ENCODE measurements around the gene GDPD2.

- TF ChIP-seq USF2 (IDR thresholded peaks at IDR 0.05; ENCODE audit: low read depth, low read length), result no peak
- TF ChIP-seq USF2 (CRISPR knock-in tag; IDR thresholded peaks at IDR 0.05; ENCODE audit: borderline replicate concordance), result no peak
- TF ChIP-seq POLR2AphosphoS5 (IDR thresholded peaks at IDR 0.05; ENCODE audit: low read depth, low read length), result no peak
- no peak for TF ChIP-seq SAFB2 (CRISPR knock-in tag; IDR thresholded peaks at IDR 0.05; ENCODE audit: borderline replicate concordance, low read depth)
- TF ChIP-seq ZNF768 (CRISPR knock-in tag; IDR thresholded peaks at IDR 0.05), result no peak
- TF ChIP-seq TP53 (CRISPR knock-in tag; conservative IDR thresholded peaks at IDR 0.05), result no peak
These were observed 11.3 kb downstream of the GDPD2 start for GRCh38 chrX:70434352-70434866.

Measured in HepG2 (cell line).